ENCODE data around the gene STOML2.
A peak's percentile ranks its signal among the peaks of the same experiment; 100 is the strongest.

Gene STOML2

GRCh38 chr9:35107297-35108290 lies 4.7 kb upstream of the STOML2 start:
- DNase-seq, result no peak

DNA sequence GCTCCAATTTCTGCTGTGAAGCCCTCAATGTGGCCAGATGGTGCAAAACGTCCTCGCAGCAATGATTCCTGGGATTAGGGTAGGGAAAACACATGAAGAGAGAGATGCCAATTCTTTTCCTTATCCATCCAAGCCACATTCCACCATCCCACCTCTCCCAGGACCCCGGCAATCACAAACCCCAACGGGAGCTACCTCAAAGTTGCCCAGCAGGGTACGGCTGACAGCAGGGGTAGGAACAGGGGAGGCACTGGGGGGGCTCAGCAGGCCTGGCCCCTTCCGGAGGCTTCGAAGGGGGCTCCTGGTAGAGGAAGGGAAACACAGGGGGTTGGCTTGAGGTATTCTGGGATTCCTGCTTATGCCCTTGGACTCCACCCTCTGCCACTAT lies 3.4 kb upstream of the STOML2 start:
- no peak for DNase-seq

DNA sequence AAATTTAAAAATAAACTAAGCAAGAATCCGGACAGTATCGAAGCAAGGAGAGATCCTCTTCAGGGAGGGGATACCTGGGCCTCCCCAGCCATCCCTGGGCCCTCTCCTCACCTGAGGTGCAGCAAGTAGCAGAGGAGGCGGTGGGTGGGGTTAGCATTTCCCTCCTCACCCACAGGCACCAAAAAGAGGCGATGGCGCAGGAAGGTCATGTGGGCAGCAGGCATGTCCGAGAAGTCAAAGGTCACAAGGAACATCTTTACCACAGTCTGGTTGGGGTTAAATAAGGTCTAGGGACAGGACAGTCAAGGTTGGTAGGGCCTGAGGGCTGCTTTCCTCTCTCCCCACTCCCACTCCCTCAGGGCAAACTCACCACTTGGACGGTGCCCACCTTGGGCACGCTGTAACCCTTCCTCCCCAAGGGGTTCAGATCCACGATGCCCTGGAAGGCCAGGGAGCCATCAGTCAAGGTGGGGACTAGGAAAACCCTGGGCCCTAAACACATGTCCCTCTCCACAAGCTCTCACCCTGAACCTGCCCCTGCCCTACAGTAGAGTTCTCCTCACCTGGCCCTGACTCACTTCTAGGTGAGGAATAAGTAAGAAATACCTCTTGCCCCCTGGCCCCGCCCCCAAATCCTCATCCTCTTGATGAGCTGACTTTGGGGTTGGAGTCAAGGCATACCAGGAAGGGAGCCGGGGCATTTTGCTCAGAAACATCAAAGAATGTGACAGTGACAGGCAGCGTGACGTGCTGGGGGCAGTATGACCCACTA lies 2.8 kb upstream of the STOML2 start:
- no peak for DNase-seq

GRCh38 chr9:35105126-35105525 lies 2.2 kb upstream of the STOML2 start:
- DNase-seq, result no peak

DNA sequence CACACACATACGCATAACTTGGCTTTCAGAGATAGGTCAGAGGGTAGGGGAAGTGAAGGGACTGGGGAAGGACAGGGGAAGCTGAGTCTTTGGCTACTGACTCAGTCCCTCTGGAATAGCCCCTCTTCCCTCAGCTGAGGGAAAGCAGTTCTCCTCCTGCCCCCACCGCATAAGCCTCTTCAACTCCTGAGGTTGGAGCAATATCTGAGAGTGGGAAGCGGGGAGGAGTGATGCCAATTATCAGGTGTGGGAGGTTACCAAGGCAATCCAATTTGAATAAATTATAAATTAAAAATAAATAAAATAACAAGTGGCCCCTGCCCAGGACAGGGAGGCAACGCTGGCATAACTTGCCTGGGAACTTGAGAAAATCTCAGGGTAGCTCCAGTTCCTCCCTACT lies 1.7 kb upstream of the STOML2 start:
- no peak for DNase-seq

DNA sequence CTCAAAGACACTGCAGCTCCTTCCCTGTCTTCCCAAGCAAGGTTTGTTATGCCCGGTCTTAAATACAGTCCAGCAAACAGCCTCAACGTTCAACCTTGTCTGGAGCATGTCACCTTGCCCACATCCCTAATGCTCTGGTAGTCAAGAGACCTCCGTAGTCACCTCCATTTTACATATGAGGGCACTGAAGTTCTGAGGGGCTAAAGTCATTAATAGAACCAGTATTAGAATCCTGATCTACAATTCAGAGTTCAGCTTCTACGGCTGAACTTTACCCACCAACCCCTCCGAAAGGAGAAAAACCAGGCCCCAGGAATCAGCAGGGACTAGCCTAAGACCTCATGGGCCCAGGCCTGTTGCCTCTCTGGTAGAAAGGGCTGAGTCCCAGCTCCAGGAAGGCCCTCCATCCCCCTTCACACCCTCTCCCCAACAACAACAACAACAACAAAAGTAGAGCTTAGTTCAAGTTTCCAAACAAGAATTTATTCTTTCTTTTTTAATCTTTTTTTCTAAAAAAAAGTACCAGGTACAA lies 795 bp upstream of the STOML2 start:
- no peak for DNase-seq

DNA sequence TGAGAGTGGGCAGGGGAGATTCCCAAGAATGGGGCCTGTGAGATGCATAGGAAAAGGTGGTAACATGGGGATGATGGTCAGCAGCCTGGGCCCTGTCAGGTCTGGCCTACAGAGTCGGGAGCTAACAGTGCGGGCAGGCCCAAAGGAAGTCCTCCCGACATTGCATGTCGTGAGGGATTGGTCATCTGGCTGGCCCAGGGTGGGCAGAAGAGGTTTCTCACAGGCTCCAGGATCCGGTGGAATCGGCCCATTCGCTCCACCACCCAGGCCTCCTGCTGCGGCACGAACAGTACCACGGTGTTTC lies 514 bp downstream of the STOML2 start:
- DNase-seq, result no peak

DNA sequence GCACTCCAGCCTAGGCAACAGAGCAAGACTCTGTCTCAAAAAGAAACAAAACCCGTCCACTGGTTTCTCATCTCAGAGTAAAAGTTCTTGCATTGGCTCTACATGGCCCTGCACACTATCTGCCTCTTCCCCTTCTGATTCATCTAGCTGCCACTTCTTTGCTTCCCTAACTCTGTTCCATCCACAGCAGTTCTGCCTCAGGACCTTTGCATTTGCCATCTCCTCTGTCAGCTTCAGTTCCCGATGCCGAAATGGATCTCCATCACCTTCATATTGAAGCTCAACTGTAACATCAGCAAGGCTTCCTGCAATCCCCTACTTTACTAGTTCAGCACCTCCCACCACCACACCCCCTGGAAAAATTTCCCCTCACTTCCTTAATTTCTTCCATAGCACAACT lies 5.4 kb downstream of the STOML2 start:
- no peak for DNase-seq

- DNase-seq, result no peak
These were observed 6.7 kb downstream of the STOML2 start, which contains the start of gene PIGO for GRCh38 chr9:35096035-35096849. Gene PIGO, minus strand, starts transcription at chr9:35096591. Its CDS starts 1,026 bp downstream, at chr9:35095565.

- no peak for DNase-seq
These were observed 11.4 kb downstream of the STOML2 start for GRCh38 chr9:35091536-35091935.

DNA sequence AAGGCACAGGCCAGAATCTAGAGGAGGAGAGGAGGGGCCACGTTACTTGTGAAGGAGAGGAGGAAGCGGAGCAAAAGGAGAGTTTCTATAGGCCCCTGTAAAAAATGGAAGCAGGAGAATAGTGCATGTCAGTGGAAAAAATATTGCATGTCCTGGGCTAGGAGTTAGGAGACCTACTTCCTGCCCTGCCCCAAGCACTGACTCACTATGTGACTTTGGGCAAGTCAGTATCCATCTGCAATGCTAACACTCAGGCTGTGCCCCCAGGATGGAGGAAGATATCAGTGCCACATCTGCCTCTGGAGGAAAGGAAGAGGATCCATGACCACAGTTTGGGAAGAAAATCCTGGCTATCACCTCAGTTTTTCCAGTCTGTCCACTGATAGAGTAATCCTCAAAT lies 13.5 kb downstream of the STOML2 start:
- DNase-seq, result no peak

GRCh38 chr9:35085078-35085477 lies 17.9 kb downstream of the STOML2 start:
- DNase-seq, result no peak

DNA sequence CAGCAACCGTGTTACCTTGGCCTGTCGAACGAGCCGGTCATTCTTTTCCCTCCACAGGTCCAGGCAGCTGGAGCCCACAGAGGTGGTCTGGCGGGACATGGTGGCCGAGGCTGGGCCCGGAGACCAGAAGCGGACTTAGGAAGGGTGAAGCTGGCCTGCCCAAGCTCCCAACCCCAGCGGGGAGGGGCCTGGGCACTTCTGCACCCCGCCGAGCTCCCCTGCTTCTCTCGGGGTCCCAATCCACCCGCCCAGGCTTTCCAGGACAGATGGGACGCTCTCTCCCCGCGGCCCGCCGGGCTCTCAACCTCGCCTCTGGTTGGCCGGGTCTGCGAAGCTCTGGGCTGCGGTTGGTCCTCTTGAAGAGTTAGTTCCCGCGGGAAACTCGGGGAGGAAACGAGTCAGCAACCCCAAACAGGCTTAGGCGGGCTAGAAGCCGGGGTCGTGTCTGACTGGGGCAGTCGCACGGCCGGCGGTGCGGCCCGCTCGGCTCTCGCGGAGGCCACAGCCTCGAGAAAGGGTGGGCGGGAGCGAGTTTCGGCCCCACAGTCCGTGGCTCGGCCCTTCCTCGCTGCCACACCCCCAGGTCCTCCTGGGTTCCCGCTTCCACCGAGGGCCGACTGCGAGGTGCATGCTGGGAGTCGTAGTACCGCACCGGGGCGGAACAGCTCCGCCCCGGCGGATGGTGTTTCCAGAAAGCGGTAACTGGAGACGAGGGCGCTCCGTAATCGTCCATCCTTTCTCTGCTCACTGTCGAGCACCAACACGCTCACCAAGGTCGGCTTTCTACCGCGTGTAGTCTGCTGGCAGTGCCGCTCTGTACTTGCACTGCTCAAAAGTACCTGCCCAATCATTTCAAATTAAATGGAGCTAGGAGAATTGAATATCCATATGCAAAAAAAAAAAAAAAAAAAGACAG lies 23.2 kb downstream of the STOML2 start, which contains the start of gene FANCG:
FANCG (minus strand) TSS at position 517 of the 916 bp plus-strand sequence; CDS start at position 99, 418 bp downstream.
- DNase-seq, result peak; percentile 37

DNA sequence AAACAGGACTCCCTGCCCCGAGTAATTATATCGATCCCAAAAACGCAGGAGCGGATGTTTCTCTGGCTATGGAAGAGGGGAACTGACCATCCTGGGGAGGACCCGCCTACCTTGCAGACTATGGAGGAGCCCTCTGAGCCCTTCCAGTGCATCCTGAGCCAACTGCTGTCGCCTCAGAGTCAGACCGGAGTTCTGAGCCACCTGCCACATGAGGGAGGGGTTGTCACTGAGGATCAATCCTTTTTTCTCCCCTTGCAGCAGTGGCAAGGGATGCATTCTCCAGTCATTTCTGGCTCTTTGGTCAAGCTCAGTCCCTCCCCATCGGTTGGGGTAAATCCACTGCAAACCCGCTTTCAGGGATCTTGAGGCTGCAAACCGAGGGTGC lies 23.9 kb downstream of the STOML2 start:
- no peak for DNase-seq

- no peak for DNase-seq
These were observed 24.9 kb downstream of the STOML2 start for GRCh38 chr9:35078066-35078465.

- no peak for DNase-seq
These were observed 26.1 kb downstream of the STOML2 start for GRCh38 chr9:35076848-35077247.

DNA sequence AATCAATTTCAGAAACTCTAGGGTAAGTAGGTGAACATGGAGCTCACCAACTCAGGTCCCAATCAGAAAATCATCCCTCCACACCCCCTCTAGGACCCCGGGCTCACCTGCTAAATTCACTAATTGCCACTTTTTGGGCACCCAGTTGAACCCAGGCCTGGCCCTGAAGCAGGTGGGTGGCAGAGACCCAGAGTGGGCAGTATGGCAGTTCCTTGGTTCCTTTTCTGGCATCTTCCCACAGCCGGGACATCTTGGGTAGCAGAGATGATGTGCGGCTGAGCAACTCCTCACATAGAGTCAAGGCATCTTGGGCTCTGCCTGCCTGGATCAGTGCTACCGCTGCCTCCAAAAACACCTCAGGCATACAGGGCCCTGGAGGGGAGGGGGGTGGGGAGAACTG lies 27.6 kb downstream of the STOML2 start:
- no peak for DNase-seq

GRCh38 chr9:35074791-35075190 lies 28.1 kb downstream of the STOML2 start:
- no peak for DNase-seq

DNA sequence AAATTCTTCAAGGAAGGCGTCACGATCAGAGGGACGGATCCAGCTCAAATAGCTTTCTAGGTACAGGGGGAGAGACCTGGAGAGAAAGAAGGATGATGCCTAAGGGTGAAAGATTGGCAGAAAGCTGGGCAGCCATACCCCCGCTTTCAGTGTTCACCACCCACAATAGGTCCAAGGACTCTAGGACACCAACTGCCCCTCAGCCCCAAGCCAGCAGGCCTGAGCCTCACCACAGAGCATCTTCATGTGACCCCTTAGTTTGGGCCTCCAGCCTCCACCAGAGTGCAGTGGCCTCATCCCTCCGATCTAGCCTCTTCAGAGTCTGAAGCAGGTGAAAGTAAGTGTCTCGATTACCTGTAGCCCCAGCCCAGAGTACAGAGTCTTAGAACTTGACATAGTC lies 28.8 kb downstream of the STOML2 start:
- DNase-seq, result no peak

- DNase-seq, result no peak
These were observed 29.7 kb downstream of the STOML2 start for GRCh38 chr9:35073279-35073612.

GRCh38 chr9:35072461-35073278 lies 30.3 kb downstream of the STOML2 start, which contains the start of gene VCP:
Gene VCP, minus strand, starts transcription at chr9:35072625. Its CDS starts 272 bp downstream, at chr9:35072353.
- peak; percentile 97 for DNase-seq
